Neural progenitor cell (in vitro differentiated cells): ENCODE measurements around the gene SCAPER. TPM values are rescaled to one million over a fixed set of nuclear protein-coding genes. Genes with fewer than 3 reads are reported as not detected.

Source experiments
- DNase-seq: peaks from one replicate; pipeline ENCODE4 v3.0.0-alpha.2; 2016; ENCODE audit warnings: low spot score
- H2AFZ ChIP-seq: fragments of 200-600 bp; sonication (generic); replicated peaks from 2 replicates; pipeline ENCODE4 v1.6.1; 2016; ENCODE audit warnings: antibody characterized with exemption
- H3F3A ChIP-seq: fragments of 200-600 bp; sonication (generic); 2 replicates; pipeline ENCODE4 v1.6.1; 2016; ENCODE audit warnings: antibody characterized with exemption, low read depth
- H3K27ac ChIP-seq: fragments of 200-600 bp; sonication (generic); 2 replicates; pipeline ENCODE4 v1.5.1; 2016; ENCODE audit warnings: mild to moderate bottlenecking
- H3K27me3 ChIP-seq: fragments of 200-600 bp; sonication (generic); 2 replicates; pipeline ENCODE4 v1.6.1; 2016; ENCODE audit warnings: mild to moderate bottlenecking, moderate library complexity
- H3K36me3 ChIP-seq: fragments of 200-600 bp; sonication (generic); 2 replicates; pipeline ENCODE4 v1.5.1; 2016
- H3K4me1 ChIP-seq: fragments of 200-600 bp; sonication (generic); 2 replicates; pipeline ENCODE4 v1.6.1; 2016; ENCODE audit warnings: mixed run types
- H3K4me2 ChIP-seq: fragments of 200-600 bp; sonication (generic); 2 replicates; pipeline ENCODE4 v1.6.1; 2016
- H3K4me3 ChIP-seq: fragments of 200-600 bp; sonication (generic); 2 replicates; pipeline ENCODE4 v1.5.1; 2016
- H3K79me2 ChIP-seq: fragments of 200-600 bp; sonication (generic); 2 replicates; pipeline ENCODE4 v1.6.1; 2016; ENCODE audit warnings: low read depth
- H3K9ac ChIP-seq: fragments of 200-600 bp; sonication (generic); 2 replicates; pipeline ENCODE4 v1.6.1; 2016
- H3K9me3 ChIP-seq: fragments of 200-600 bp; sonication (generic); 2 replicates; pipeline ENCODE4 v1.5.1; 2016; ENCODE audit warnings: low read depth
- H4K20me1 ChIP-seq: fragments of 200-600 bp; sonication (generic); 2 replicates; pipeline ENCODE4 v1.6.1; 2016; ENCODE audit warnings: low read depth
- H3K27ac Mint-ChIP-seq: 3 replicates; pipeline ENCODE4 v1.8.0; 2021; ENCODE audit warnings: mixed read lengths
- H3K27me3 Mint-ChIP-seq: 2 replicates; pipeline ENCODE4 v1.8.0; 2022; ENCODE audit warnings: low read depth, mild to moderate bottlenecking, inconsistent platforms, moderate library complexity, mixed read lengths; ENCODE audit not compliant: insufficient read depth
- H3K36me3 Mint-ChIP-seq: 3 replicates; pipeline ENCODE4 v1.8.0; 2021; ENCODE audit warnings: mixed read lengths
- H3K4me1 Mint-ChIP-seq: 3 replicates; pipeline ENCODE4 v1.8.0; 2021; ENCODE audit warnings: mixed read lengths
- H3K4me3 Mint-ChIP-seq: 3 replicates; pipeline ENCODE4 v1.8.0; 2021; ENCODE audit warnings: mild to moderate bottlenecking, moderate library complexity, mixed read lengths
- H3K9me3 Mint-ChIP-seq: 3 replicates; pipeline ENCODE4 v1.8.0; 2020; ENCODE audit warnings: mixed read lengths
- EZH2 ChIP-seq: fragments of 200-600 bp; sonication (generic); IDR thresholded peaks from 2 replicates; pipeline ENCODE4 v1.6.1; 2017; ENCODE audit warnings: antibody characterized with exemption, mild to moderate bottlenecking, moderate library complexity
- EZH2phosphoT487 ChIP-seq: fragments of 200-600 bp; sonication (generic); IDR thresholded peaks from 2 replicates; pipeline ENCODE4 v1.6.1; 2017; ENCODE audit warnings: antibody characterized with exemption
- total RNA-seq: library from RNA; depleted of rRNA; stranded (reverse); fragments of >200 nt; gene quantifications from 2 replicates; pipeline ENCODE4 v1.2.3, GENCODE V29; 2015; ENCODE audit warnings: low replicate concordance
- TF ChIP-seq, protein P1 (sequence below): fragments of 200-600 bp; sonication (generic); IDR thresholded peaks from 2 replicates; pipeline ENCODE4 v1.5.1; 2017; ENCODE audit warnings: antibody characterized with exemption, mild to moderate bottlenecking

Gene SCAPER
- total RNA-seq, 1 donor from 2014 or later = 20.4 TPM

- Histone ChIP-seq H4K20me1 (no peaks in the 10 kb centered on the region), H3K36me3 (no peaks in the 10 kb centered on the region), H3K9me3 (no peaks in the 10 kb centered on the region), H2AFZ (no peak overlapping the region), H3K9ac (no peak overlapping the region), H3K79me2 (no peaks in the 10 kb centered on the region), H3F3A (no peaks in the 10 kb centered on the region), H3K27me3 (no peaks in the 10 kb centered on the region), H3K4me2 (no peak overlapping the region), H3K4me3 (no peak overlapping the region), H3K4me1 (no peaks in the 10 kb centered on the region), H3K27ac (no peak overlapping the region)
- no peak for DNase-seq
- H3K27me3 Mint-ChIP-seq = no peaks in the 10 kb centered on the region
- no peaks in the 10 kb centered on the region for H3K4me1 Mint-ChIP-seq
- H3K27ac Mint-ChIP-seq = no peak overlapping the region
- H3K4me3 Mint-ChIP-seq = no peak overlapping the region
- peaks cover 5% of the 10 kb centered on the region for H3K9me3 Mint-ChIP-seq
- H3K36me3 Mint-ChIP-seq = peaks cover 12% of the 10 kb centered on the region
- no peak for TF ChIP-seq EZH2phosphoT487
- TF ChIP-seq, protein P1, sequence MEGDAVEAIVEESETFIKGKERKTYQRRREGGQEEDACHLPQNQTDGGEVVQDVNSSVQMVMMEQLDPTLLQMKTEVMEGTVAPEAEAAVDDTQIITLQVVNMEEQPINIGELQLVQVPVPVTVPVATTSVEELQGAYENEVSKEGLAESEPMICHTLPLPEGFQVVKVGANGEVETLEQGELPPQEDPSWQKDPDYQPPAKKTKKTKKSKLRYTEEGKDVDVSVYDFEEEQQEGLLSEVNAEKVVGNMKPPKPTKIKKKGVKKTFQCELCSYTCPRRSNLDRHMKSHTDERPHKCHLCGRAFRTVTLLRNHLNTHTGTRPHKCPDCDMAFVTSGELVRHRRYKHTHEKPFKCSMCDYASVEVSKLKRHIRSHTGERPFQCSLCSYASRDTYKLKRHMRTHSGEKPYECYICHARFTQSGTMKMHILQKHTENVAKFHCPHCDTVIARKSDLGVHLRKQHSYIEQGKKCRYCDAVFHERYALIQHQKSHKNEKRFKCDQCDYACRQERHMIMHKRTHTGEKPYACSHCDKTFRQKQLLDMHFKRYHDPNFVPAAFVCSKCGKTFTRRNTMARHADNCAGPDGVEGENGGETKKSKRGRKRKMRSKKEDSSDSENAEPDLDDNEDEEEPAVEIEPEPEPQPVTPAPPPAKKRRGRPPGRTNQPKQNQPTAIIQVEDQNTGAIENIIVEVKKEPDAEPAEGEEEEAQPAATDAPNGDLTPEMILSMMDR = no peak
- TF ChIP-seq EZH2 = no peak
These were observed 436.4 kb downstream of the SCAPER start for GRCh38 chr15:76468722-76469121.

DNA sequence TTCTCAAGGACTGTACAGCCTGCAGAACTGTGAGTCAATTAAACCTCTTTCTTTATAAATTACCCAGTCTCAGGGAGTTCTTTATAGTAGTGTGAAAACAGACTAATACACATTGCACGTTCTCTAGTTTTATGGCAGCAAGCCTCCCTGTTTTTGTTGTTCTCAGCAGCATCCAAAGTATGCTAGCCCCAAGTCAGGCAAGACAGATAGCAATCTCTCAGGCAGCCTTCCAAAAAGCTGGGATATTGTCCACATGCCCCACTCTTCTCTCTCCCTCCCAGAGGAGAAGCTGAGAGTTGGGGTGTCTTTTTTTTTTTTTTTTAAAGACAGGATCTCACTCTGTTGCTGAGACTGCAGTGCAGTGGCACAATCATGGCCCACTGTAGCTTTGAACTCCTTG, 438.0 kb downstream of the SCAPER start:
- no peaks in the 10 kb centered on the region for H3K27me3 ChIP-seq
- H3K27ac ChIP-seq = no peak overlapping the region
- no peaks in the 10 kb centered on the region for H4K20me1 ChIP-seq
- no peaks in the 10 kb centered on the region for H3K9me3 ChIP-seq
- Mint-ChIP-seq H3K4me3 (no peak overlapping the region), H3K27me3 (no peaks in the 10 kb centered on the region), H3K27ac (no peak overlapping the region), H3K4me1 (no peaks in the 10 kb centered on the region), H3K9me3 (peaks cover 5% of the 10 kb centered on the region), H3K36me3 (peaks cover 12% of the 10 kb centered on the region)
- TF ChIP-seq EZH2 (no peak), EZH2phosphoT487 (no peak)
- TF ChIP-seq, protein P1 = no peak
- no peak overlapping the region for H2AFZ ChIP-seq
- H3K79me2 ChIP-seq = no peaks in the 10 kb centered on the region
- H3K4me1 ChIP-seq = no peaks in the 10 kb centered on the region
- H3K4me3 ChIP-seq = no peak overlapping the region
- H3K9ac ChIP-seq = no peak overlapping the region
- no peaks in the 10 kb centered on the region for H3F3A ChIP-seq
- DNase-seq = no peak
- H3K4me2 ChIP-seq = no peak overlapping the region
- H3K36me3 ChIP-seq = no peaks in the 10 kb centered on the region

- Mint-ChIP-seq H3K4me1 (no peaks in the 10 kb centered on the region), H3K9me3 (peaks cover 7% of the 10 kb centered on the region), H3K36me3 (peaks cover 12% of the 10 kb centered on the region), H3K4me3 (no peak overlapping the region), H3K27ac (no peak overlapping the region), H3K27me3 (no peaks in the 10 kb centered on the region)
- TF ChIP-seq EZH2phosphoT487 (no peak), EZH2 (no peak)
- TF ChIP-seq, protein P1 = no peak
- H3K4me1 ChIP-seq = no peaks in the 10 kb centered on the region
- H3F3A ChIP-seq = no peaks in the 10 kb centered on the region
- H3K27me3 ChIP-seq = no peaks in the 10 kb centered on the region
- H4K20me1 ChIP-seq = no peaks in the 10 kb centered on the region
- no peaks in the 10 kb centered on the region for H3K36me3 ChIP-seq
- no peak overlapping the region for H3K4me2 ChIP-seq
- no peak overlapping the region for H3K9ac ChIP-seq
- no peak overlapping the region for H3K27ac ChIP-seq
- H3K9me3 ChIP-seq = no peaks in the 10 kb centered on the region
- DNase-seq = no peak
- H3K79me2 ChIP-seq = no peaks in the 10 kb centered on the region
- H2AFZ ChIP-seq = no peak overlapping the region
- H3K4me3 ChIP-seq = no peak overlapping the region
These were observed 439.4 kb downstream of the SCAPER start for GRCh38 chr15:76465728-76466127.
